ENCODE results near the gene CANX. TPM values are rescaled to one million over a fixed set of nuclear protein-coding genes. Genes with fewer than 3 reads are reported as not detected.

Gene CANX
- total and polyA plus RNA-seq, 2 of the 13 experiments (the other 11 are each of a cell fraction or from before 2014, with no cell fraction given): 477 to 680 TPM

GRCh38 chr5:179680014-179680779 is 18.6 kb upstream of the CANX start (continued):
- TF ChIP-seq ZBTB44 (CRISPR knock-in tag; IDR thresholded peaks at IDR 0.05) (no peak), SP1 (IDR thresholded peaks at IDR 0.05) (no peak), SP1 (CRISPR knock-in tag; IDR thresholded peaks at IDR 0.05) (0 out of 2 replicates have a peak, but pooled peaks have one; percentile 18), SMC3 (IDR thresholded peaks at IDR 0.05; ENCODE audit: low read length) (0 out of 2 replicates have a peak, but pooled peaks have one; percentile 10), NFE2L1 (CRISPR knock-in tag; IDR thresholded peaks at IDR 0.05; ENCODE audit: borderline replicate concordance) (no peak), THAP11 (CRISPR knock-in tag; IDR thresholded peaks at IDR 0.05) (peak; percentile 58), SNAI1 (CRISPR knock-in tag; IDR thresholded peaks at IDR 0.05; ENCODE audit: borderline replicate concordance) (peak; percentile 45; the same call in 1 of the 2 replicates), MAF1 (CRISPR knock-in tag; IDR thresholded peaks at IDR 0.05; ENCODE audit: borderline replicate concordance) (no peak), ZNF674 (CRISPR knock-in tag; IDR thresholded peaks at IDR 0.05; ENCODE audit: low read depth) (no peak), HNF4G (IDR thresholded peaks at IDR 0.05; ENCODE audit: borderline replicate concordance, low read depth, low read length) (peak; percentile 99), HNF4G (CRISPR knock-in tag; IDR thresholded peaks at IDR 0.05; ENCODE audit: borderline replicate concordance, low read depth) (peak; percentile 97), MAFF (IDR thresholded peaks at IDR 0.05; ENCODE audit: low read depth, low read length) (0 out of 2 replicates have a peak, but pooled peaks have one; percentile 6), ZNF260 (CRISPR knock-in tag; IDR thresholded peaks at IDR 0.05; ENCODE audit: borderline replicate concordance, low read depth) (no peak), ZNF329 (CRISPR knock-in tag; IDR thresholded peaks at IDR 0.05; ENCODE audit: low read depth) (peak; percentile 41; the same call in 1 of the 2 replicates), GATAD1 (CRISPR knock-in tag; IDR thresholded peaks at IDR 0.05) (no peak), PAF1 (CRISPR knock-in tag; IDR thresholded peaks at IDR 0.05) (no peak), IRF2 (CRISPR knock-in tag; IDR thresholded peaks at IDR 0.05) (peak; percentile 84), ZKSCAN1 (IDR thresholded peaks at IDR 0.05; ENCODE audit: low read length) (no peak), DNMT1 (CRISPR knock-in tag; IDR thresholded peaks at IDR 0.05) (no peak), KLF12 (CRISPR knock-in tag; IDR thresholded peaks at IDR 0.05; ENCODE audit: borderline replicate concordance) (no peak), ZNF572 (CRISPR knock-in tag; IDR thresholded peaks at IDR 0.05) (no peak), TCF7L2 (IDR thresholded peaks at IDR 0.05; ENCODE audit: low read depth, low read length) (no peak), ZNF660 (CRISPR knock-in tag; IDR thresholded peaks at IDR 0.05; ENCODE audit: borderline replicate concordance, low read depth) (no peak), ZNF619 (CRISPR knock-in tag; IDR thresholded peaks at IDR 0.05) (no peak)
- TF ChIP-seq, protein P1, sequence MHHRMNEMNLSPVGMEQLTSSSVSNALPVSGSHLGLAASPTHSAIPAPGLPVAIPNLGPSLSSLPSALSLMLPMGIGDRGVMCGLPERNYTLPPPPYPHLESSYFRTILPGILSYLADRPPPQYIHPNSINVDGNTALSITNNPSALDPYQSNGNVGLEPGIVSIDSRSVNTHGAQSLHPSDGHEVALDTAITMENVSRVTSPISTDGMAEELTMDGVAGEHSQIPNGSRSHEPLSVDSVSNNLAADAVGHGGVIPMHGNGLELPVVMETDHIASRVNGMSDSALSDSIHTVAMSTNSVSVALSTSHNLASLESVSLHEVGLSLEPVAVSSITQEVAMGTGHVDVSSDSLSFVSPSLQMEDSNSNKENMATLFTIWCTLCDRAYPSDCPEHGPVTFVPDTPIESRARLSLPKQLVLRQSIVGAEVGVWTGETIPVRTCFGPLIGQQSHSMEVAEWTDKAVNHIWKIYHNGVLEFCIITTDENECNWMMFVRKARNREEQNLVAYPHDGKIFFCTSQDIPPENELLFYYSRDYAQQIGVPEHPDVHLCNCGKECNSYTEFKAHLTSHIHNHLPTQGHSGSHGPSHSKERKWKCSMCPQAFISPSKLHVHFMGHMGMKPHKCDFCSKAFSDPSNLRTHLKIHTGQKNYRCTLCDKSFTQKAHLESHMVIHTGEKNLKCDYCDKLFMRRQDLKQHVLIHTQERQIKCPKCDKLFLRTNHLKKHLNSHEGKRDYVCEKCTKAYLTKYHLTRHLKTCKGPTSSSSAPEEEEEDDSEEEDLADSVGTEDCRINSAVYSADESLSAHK (CRISPR knock-in tag; IDR thresholded peaks at IDR 0.05; ENCODE audit: borderline replicate concordance): no peak
- TF ChIP-seq, protein P2, sequence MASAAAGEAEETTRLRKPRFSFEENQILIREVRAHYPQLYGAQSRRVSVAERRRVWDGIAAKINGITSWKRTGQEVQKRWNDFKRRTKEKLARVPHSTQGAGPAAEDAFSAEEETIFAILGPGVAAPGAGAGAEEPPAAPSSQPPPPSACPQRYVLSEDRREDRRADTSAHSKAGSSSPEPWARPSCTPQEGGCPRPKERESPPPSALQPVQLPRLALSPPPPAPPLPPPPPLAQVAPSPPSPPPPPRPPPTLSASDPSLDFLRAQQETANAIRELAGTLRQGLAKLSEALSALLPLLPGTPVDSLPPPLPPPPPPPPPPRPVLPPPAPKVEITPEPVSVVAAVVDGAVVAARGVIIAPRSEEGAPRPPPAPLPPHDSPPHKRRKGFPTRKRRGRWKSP (CRISPR knock-in tag; IDR thresholded peaks at IDR 0.05): peak; percentile 84

Measured in HepG2 (cell line).